GM12801 (cell line): ENCODE results near the gene BRD7.

ENCODE experiments used
- CTCF ChIP-seq: IDR thresholded peaks from one replicate; pipeline ENCODE4 v1.5.1; 2011; ENCODE audit warnings: control low read depth; ENCODE audit not compliant: insufficient read length; ENCODE audit errors: extremely low read depth

BRD7 gene

GRCh38 chr16:50276801-50277555 is 91.8 kb downstream of the BRD7 start:
- no peak for TF ChIP-seq CTCF

- TF ChIP-seq CTCF, result no peak
Observed at GRCh38 chr16:50276326-50276640, 92.5 kb downstream of the BRD7 start.

- TF ChIP-seq CTCF, result no peak
Observed at GRCh38 chr16:50275428-50276325, 93.1 kb downstream of the BRD7 start.

- TF ChIP-seq CTCF, result no peak
Observed at GRCh38 chr16:50275098-50275415, 93.7 kb downstream of the BRD7 start.

GRCh38 chr16:50274326-50275097 is 94.3 kb downstream of the BRD7 start:
- TF ChIP-seq CTCF, result no peak

GRCh38 chr16:50273888-50274325 is 94.9 kb downstream of the BRD7 start:
- TF ChIP-seq CTCF, result no peak

GRCh38 chr16:50273382-50273690 is 95.5 kb downstream of the BRD7 start:
- no peak for TF ChIP-seq CTCF
